Islet of Langerhans (tissue), 1 donor: ENCODE data around the gene ARHGEF40.

Experiments used
- FAIRE-seq: peaks from one replicate; lab custom pipeline; 2011; peaks lifted over from hg19 to GRCh38; lab: Jason Lieb, UNC

ARHGEF40 gene

DNA sequence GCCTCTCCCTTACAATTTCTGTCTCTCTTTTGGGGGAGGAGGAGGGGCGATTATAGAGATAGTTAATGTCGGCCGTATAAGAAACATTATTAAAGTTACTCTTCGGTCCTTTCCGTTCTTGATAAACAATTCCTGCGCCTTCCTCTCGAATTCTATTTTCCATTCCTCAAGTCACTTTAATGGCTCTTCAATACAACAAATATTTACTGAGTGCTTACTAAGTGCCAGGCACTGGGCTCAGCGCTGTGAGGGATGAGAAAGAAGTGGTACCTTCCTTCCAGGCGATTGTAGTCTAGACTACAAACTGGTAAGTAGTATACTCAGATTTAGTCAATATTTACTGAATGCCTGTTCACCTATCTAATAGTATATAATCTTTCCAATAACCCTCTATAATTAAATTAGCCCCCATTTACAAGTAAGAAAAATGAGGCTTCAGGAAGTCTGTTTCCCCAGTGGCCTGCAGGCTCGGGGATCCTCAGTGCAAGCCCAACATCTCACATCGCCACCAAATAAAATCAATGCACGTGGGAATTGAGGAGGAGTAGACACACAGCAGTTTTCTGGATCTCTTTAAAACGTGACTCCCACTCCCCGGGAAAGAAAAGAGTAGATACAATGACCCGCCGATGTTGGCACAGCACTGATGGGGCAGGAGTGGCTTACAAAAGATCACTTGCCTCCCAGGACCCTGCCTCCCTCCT, 28.9 kb downstream of the ARHGEF40 start:
- no peak for FAIRE-seq

- FAIRE-seq, result no peak
Observed at GRCh38 chr14:21099596-21099985, 29.5 kb downstream of the ARHGEF40 start.

GRCh38 chr14:21100931-21101330, 30.8 kb downstream of the ARHGEF40 start, which contains the start of gene TMEM253:
TMEM253 (plus strand) TSS chr14:21101066; CDS start chr14:21101344, 278 bp downstream.
- no peak for FAIRE-seq

- FAIRE-seq, result no peak
Observed at GRCh38 chr14:21101802-21102413, 31.8 kb downstream of the ARHGEF40 start.

- no peak for FAIRE-seq
Observed at GRCh38 chr14:21102521-21103410, 32.7 kb downstream of the ARHGEF40 start.

DNA sequence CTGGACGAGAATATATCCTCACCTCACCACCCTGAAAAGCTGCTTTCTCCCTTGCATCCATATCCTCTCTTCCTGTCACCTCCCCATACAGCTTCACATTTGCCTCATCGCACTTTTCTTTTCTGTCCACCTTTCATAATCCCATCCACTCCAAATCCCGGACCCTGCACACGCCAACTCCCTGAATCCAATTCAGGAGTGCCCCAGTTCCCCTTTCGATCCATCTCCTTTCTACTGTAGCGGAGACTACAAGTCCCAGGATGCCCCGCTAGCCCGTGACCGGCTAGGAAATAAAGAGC, 33.3 kb downstream of the ARHGEF40 start:
- FAIRE-seq, result no peak

- FAIRE-seq, result no peak
Observed at GRCh38 chr14:21103710-21104447, 33.8 kb downstream of the ARHGEF40 start.

DNA sequence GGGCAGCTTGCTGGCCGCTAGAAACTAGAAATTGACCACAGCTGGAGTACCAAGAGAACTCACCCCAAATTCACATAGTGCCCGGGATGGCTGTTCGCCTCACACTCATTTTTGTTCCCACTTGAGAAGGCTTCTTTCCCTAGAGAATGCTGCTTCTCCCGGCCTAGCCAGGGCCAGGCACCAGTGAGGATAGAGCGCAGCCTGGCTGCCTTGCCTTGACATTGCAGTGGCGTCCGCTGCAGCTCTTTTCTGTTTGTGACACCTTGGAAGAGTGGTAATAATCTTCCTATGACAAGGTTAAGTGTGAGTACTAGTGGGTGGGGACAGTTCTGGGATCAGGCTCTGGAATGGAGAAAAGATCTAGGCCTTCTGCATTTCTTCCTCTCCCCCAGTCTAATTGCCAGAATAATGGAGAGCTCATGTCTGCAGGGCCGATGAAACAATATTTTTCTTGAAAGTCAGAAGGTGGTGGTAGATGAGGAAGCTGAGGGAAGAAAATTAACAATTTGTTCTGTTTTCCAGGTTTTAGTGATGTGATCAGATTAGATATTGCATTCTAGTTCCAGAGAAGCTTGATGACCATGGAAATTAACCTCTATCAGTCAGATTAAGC, 34.5 kb downstream of the ARHGEF40 start:
- no peak for FAIRE-seq

- no peak for FAIRE-seq
Observed at GRCh38 chr14:21105095-21105494, 35.0 kb downstream of the ARHGEF40 start.

- no peak for FAIRE-seq
Observed at GRCh38 chr14:21106176-21106497, 36.0 kb downstream of the ARHGEF40 start.

- FAIRE-seq, result no peak
Observed at GRCh38 chr14:21106498-21107282, 36.6 kb downstream of the ARHGEF40 start.

DNA sequence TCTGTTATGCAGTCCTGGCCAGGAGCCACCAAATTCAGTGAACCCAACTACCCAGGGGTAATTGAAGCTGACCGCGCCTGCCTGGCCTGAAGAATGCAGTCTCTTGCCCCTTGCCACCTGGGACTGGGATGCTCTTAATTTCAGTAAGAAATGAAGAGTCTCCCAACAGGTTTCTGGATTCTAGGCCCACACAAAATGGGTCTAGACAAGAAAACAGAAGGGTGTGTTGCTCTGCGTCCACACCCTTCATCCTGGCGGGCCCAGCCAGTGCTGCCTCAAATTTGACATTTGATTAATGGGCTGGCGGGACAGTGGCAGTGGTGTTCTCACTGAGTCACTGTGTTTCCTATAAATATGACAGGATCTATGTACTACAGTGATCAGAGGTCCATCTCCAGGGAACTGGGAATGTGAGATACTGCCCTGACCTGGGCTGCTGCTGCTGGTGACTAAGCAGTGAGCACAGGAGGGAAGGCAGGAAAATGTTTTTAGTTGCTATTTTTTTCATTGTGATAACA, 37.2 kb downstream of the ARHGEF40 start:
- FAIRE-seq, result no peak

- no peak for FAIRE-seq
Observed at GRCh38 chr14:21108791-21109190, 38.7 kb downstream of the ARHGEF40 start.

DNA sequence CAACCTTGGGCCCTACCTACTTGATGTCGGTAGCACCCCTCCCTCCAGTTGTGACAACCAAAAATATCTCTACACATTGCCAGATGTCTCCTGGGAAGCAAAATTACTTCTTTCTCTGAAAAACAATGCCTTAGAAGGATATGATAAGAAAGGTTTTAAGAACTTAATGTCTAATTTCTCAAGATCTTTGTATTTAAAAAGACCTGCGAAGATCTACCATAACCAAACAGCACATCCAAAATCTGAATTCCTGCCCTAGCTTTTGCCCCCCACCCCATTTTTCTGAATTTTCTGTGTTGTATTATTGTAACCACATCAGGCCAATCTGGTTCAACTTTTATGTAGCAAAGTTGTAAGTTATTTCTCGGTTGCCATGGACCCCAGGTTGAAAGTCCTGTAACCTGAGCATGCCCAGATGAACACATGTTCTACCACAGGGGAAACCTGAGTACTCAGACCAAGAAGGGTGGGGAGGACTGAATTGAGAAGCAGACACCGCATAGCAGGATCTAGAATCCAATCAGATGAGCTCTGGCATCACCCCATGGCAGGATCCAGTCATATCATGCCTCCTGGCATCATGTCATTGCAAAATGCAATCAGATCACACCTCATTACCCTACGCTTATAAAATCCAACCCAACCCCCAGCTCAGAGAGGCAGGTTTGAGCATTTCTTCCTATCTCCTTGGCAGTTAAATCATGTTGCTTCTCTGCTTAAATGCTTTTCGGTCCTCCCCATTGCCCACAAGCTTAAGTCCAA, 39.5 kb downstream of the ARHGEF40 start:
- no peak for FAIRE-seq

DNA sequence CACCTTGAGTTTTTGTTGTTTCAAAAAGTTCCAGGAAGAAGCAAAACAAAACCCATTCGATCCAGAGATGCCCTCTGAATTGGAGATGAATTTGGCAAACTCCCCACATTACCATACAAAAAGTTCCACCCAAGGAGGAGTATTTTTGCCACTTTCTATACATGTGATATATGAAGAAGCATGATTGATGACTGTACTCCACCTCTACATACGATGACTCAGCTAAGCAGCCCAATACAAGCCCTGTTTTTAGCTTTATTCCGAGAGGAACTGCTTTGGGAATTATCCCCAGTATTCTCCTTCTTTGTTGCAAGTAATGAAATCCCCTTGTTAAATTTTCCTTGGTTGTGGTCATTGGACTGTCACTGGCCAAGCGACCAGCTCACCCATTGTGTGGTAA, 42.2 kb downstream of the ARHGEF40 start:
- FAIRE-seq, result no peak

- FAIRE-seq, result no peak
Observed at GRCh38 chr14:21113369-21113768, 43.3 kb downstream of the ARHGEF40 start.

GRCh38 chr14:21118933-21119332, 48.8 kb downstream of the ARHGEF40 start:
- no peak for FAIRE-seq

DNA sequence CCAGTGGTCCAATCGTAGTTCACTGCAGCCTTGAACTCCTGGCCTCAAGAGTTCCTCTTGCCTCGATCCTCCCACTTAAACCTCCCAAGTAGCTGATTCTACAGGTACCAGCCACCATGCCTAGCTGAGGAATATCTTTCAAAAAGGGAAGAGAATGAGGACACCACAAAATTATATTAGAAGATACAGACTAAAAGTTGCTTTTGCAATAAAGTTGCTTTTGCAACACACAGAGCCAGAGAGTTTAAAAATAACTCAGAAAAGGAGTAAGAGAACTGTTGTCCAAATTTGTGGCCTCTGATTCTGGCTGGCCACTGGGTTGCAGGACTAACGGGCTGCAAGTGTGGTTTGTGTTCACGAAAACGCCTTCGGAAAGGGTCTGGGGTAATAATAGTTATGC, 50.6 kb downstream of the ARHGEF40 start:
- FAIRE-seq, result no peak

- no peak for FAIRE-seq
Observed at GRCh38 chr14:21121122-21121521, 51.0 kb downstream of the ARHGEF40 start.

GRCh38 chr14:21123429-21123828, 53.3 kb downstream of the ARHGEF40 start:
- FAIRE-seq, result no peak
